ENCODE data around the gene SCN5A. TPM values are rescaled to one million over a fixed set of nuclear protein-coding genes. Genes with fewer than 3 reads are reported as not detected.

Gene SCN5A
- total RNA-seq, 1 donor from 2014 or later = 3.9 TPM

GRCh38 chr3:38655708-38656300, 6.3 kb upstream of the SCN5A start:
- Histone ChIP-seq H3K27ac (no peak overlapping the region), H2AFZ (replicated peaks) (no peak overlapping the region), H3K9me3 (ENCODE audit: low read depth) (no peaks in the 10 kb centered on the region), H4K20me1 (ENCODE audit: low read depth) (no peaks in the 10 kb centered on the region), H3K27me3 (peaks cover 36% of the 10 kb centered on the region), H3K4me3 (no peak overlapping the region), H3K36me3 (no peaks in the 10 kb centered on the region), H3F3A (ENCODE audit: low read depth) (no peaks in the 10 kb centered on the region), H3K4me1 (peaks cover 13% of the 10 kb centered on the region), H3K9ac (no peak overlapping the region), H3K4me2 (no peak overlapping the region), H3K79me2 (ENCODE audit: low read depth) (no peaks in the 10 kb centered on the region)
- TF ChIP-seq CTCF (IDR thresholded peaks at IDR 0.05) = peak; percentile 72
- TF ChIP-seq EZH2phosphoT487 (IDR thresholded peaks at IDR 0.05) = no peak
- no peak for TF ChIP-seq EZH2 (IDR thresholded peaks at IDR 0.05)
- peaks cover 7% of the 10 kb centered on the region for H3K4me1 Mint-ChIP-seq
- H3K36me3 Mint-ChIP-seq = no peaks in the 10 kb centered on the region
- H3K9me3 Mint-ChIP-seq = no peaks in the 10 kb centered on the region
- H3K4me3 Mint-ChIP-seq = no peak overlapping the region
- DNase-seq (ENCODE audit: low spot score) = peak; percentile 85
- H3K27me3 Mint-ChIP-seq (ENCODE audit: insufficient read depth, low read depth) = peaks cover 41% of the 10 kb centered on the region
- no peak overlapping the region for H3K27ac Mint-ChIP-seq

GRCh38 chr3:38653685-38654537, 4.4 kb upstream of the SCN5A start:
- DNase-seq (ENCODE audit: low spot score) = no peak

GRCh38 chr3:38652934-38653333, 3.4 kb upstream of the SCN5A start:
- Histone ChIP-seq H3K9ac (no peak overlapping the region), H3K4me2 (no peak overlapping the region), H3K4me3 (no peak overlapping the region), H4K20me1 (ENCODE audit: low read depth) (peaks cover 8% of the 10 kb centered on the region), H3K9me3 (ENCODE audit: low read depth) (no peaks in the 10 kb centered on the region), H3K36me3 (no peaks in the 10 kb centered on the region), H3K79me2 (ENCODE audit: low read depth) (no peaks in the 10 kb centered on the region), H3K27me3 (peaks cover 65% of the 10 kb centered on the region), H2AFZ (replicated peaks) (no peak overlapping the region), H3F3A (ENCODE audit: low read depth) (peaks cover 9% of the 10 kb centered on the region), H3K4me1 (peaks cover 9% of the 10 kb centered on the region), H3K27ac (no peak overlapping the region)
- no peak for TF ChIP-seq EZH2phosphoT487 (IDR thresholded peaks at IDR 0.05)
- no peak for TF ChIP-seq EZH2 (IDR thresholded peaks at IDR 0.05)
- TF ChIP-seq CTCF (IDR thresholded peaks at IDR 0.05) = no peak
- no peak overlapping the region for H3K27ac Mint-ChIP-seq
- H3K4me1 Mint-ChIP-seq = peaks cover 10% of the 10 kb centered on the region
- H3K36me3 Mint-ChIP-seq = no peaks in the 10 kb centered on the region
- no peaks in the 10 kb centered on the region for H3K9me3 Mint-ChIP-seq
- no peak overlapping the region for H3K4me3 Mint-ChIP-seq
- H3K27me3 Mint-ChIP-seq (ENCODE audit: insufficient read depth, low read depth) = peaks cover 41% of the 10 kb centered on the region
- DNase-seq (ENCODE audit: low spot score) = no peak

More at GRCh38 chr3:38653685-38654537, 4.4 kb upstream of the SCN5A start:
- Histone ChIP-seq H3K79me2 (ENCODE audit: low read depth) (no peaks in the 10 kb centered on the region), H3K9me3 (ENCODE audit: low read depth) (no peaks in the 10 kb centered on the region), H3K4me2 (no peak overlapping the region), H3K4me3 (no peak overlapping the region), H3K27me3 (peaks cover 55% of the 10 kb centered on the region), H3K9ac (no peak overlapping the region), H3K4me1 (peaks cover 13% of the 10 kb centered on the region), H4K20me1 (ENCODE audit: low read depth) (peaks cover 5% of the 10 kb centered on the region), H3K36me3 (no peaks in the 10 kb centered on the region), H3F3A (ENCODE audit: low read depth) (peaks cover 9% of the 10 kb centered on the region), H3K27ac (no peak overlapping the region), H2AFZ (replicated peaks) (no peak overlapping the region)
- Mint-ChIP-seq H3K36me3 (no peaks in the 10 kb centered on the region), H3K4me1 (peaks cover 7% of the 10 kb centered on the region), H3K4me3 (no peak overlapping the region), H3K27me3 (ENCODE audit: insufficient read depth, low read depth) (peaks cover 41% of the 10 kb centered on the region), H3K9me3 (no peaks in the 10 kb centered on the region), H3K27ac (no peak overlapping the region)
- TF ChIP-seq CTCF (IDR thresholded peaks at IDR 0.05) (no peak), EZH2phosphoT487 (IDR thresholded peaks at IDR 0.05) (no peak), EZH2 (IDR thresholded peaks at IDR 0.05) (no peak)
